HG03097 (cell line): ENCODE results near the gene TEDDM1.

ENCODE experiments used
- ATAC-seq: cut with Tn5 transposase; IDR thresholded peaks from one replicate; pipeline ENCODE4 v1.9.1; 2021; ENCODE audit not compliant: unreplicated experiment, low FRiP score

TEDDM1 gene

GRCh38 chr1:182408435-182409075 lies 8.1 kb upstream of the TEDDM1 start:
- ATAC-seq: no peak

- ATAC-seq: no peak
Observed at GRCh38 chr1:182407724-182408123, 7.3 kb upstream of the TEDDM1 start.

- no peak for ATAC-seq
Observed at GRCh38 chr1:182406012-182406411, 5.5 kb upstream of the TEDDM1 start.

- ATAC-seq: no peak
Observed at GRCh38 chr1:182405578-182405977, 5.1 kb upstream of the TEDDM1 start.

GRCh38 chr1:182404781-182405180 lies 4.3 kb upstream of the TEDDM1 start:
- no peak for ATAC-seq

- no peak for ATAC-seq
Observed at GRCh38 chr1:182397653-182398393, 2.6 kb downstream of the TEDDM1 start.

GRCh38 chr1:182395906-182396305 lies 4.6 kb downstream of the TEDDM1 start:
- no peak for ATAC-seq

- ATAC-seq: no peak
Observed at GRCh38 chr1:182394055-182394775, 6.3 kb downstream of the TEDDM1 start.

- peak; percentile 17 for ATAC-seq
Observed at GRCh38 chr1:182392050-182393028, 8.1 kb downstream of the TEDDM1 start.

- peak; percentile 68 for ATAC-seq
Observed at GRCh38 chr1:182391362-182392049, 9.0 kb downstream of the TEDDM1 start, which contains the start of gene GLUL. Gene GLUL (minus strand): TSS chr1:182391790. CDS start chr1:182388737, 3,053 bp downstream.

- no peak for ATAC-seq
Observed at GRCh38 chr1:182391028-182391361, 9.5 kb downstream of the TEDDM1 start.

- no peak for ATAC-seq
Observed at GRCh38 chr1:182389619-182390047, 10.8 kb downstream of the TEDDM1 start.

- no peak for ATAC-seq
Observed at GRCh38 chr1:182388392-182389134, 11.9 kb downstream of the TEDDM1 start.

- ATAC-seq: no peak
Observed at GRCh38 chr1:182387566-182387965, 12.9 kb downstream of the TEDDM1 start.

- ATAC-seq: no peak
Observed at GRCh38 chr1:182386980-182387379, 13.5 kb downstream of the TEDDM1 start.

GRCh38 chr1:182385885-182386853 lies 14.3 kb downstream of the TEDDM1 start:
- ATAC-seq: no peak

GRCh38 chr1:182384387-182384960 lies 16.0 kb downstream of the TEDDM1 start:
- ATAC-seq: no peak

- ATAC-seq: no peak
Observed at GRCh38 chr1:182383934-182384333, 16.5 kb downstream of the TEDDM1 start.
